H1 (cell line): Measurements from ENCODE around the gene RAD18. TPM values are rescaled to one million over a fixed set of nuclear protein-coding genes. Genes with fewer than 3 reads are reported as not detected.

Experiments used
- FOSL1 ChIP-seq: IDR thresholded peaks from 2 replicates; pipeline ENCODE4 v1.6.1; 2011; ENCODE audit warnings: mild to moderate bottlenecking, low read depth, low read length, moderate library complexity; ENCODE audit not compliant: insufficient read depth
- RXRA ChIP-seq: IDR thresholded peaks from 2 replicates; pipeline ENCODE4 v1.6.1; 2011; ENCODE audit warnings: low read depth, mild to moderate bottlenecking, low read length, moderate library complexity; ENCODE audit not compliant: insufficient read depth
- SP1 ChIP-seq: IDR thresholded peaks from 2 replicates; pipeline ENCODE4 v1.6.1; 2011; ENCODE audit warnings: low read depth, low read length
- TCF12 ChIP-seq: IDR thresholded peaks from 2 replicates; pipeline ENCODE4 v1.6.1; 2011; ENCODE audit warnings: low read depth, mild to moderate bottlenecking, low read length
- TEAD4 ChIP-seq: IDR thresholded peaks from 2 replicates; pipeline ENCODE4 v1.6.1; 2012; ENCODE audit warnings: low read depth, low read length, inconsistent platforms, mixed read lengths
- polyA plus RNA-seq, 7 experiments: library from polyadenylated mRNA; depleted of rRNA in 3 of 7; stranded (reverse) in 5 of 7; unstranded in 2 of 7; fragments of >200 nt in 5 of 7; fragments of 200-250 nt in 2 of 7; gene quantifications; 1 replicate in 5 of 7; 2 replicates in 1 of 7; 4 replicates in 1 of 7; pipeline versions ENCODE4 v1.2.1 to v1.2.3, GENCODE V29; 2011 to 2013; ENCODE audit warnings: missing spikeins in 2 of 7, mixed read lengths in 2 of 7
- total RNA-seq: library from RNA; stranded (reverse); fragmentation: NEBNext Ultra II Directional; extraction: Animal tissue kit (Norgen Biotek cat#: 25700); gene quantifications from 2 replicates; pipeline ENCODE4 v1.2.1, GENCODE V29; 2021
- TF ChIP-seq, protein P1 (sequence below): fragments of 300-600 bp; sonication (generic); IDR thresholded peaks from 2 replicates; pipeline ENCODE4 v1.7.1; 2012; ENCODE audit warnings: low read length, moderate library complexity, mild to moderate bottlenecking, inconsistent platforms; ENCODE audit not compliant: insufficient replicate concordance

The RAD18 gene
- total and polyA plus RNA-seq, 2 of the 8 experiments (the other 6 are each of a cell fraction or from before 2014, with no cell fraction given): 13.0 to 23.2 TPM

DNA sequence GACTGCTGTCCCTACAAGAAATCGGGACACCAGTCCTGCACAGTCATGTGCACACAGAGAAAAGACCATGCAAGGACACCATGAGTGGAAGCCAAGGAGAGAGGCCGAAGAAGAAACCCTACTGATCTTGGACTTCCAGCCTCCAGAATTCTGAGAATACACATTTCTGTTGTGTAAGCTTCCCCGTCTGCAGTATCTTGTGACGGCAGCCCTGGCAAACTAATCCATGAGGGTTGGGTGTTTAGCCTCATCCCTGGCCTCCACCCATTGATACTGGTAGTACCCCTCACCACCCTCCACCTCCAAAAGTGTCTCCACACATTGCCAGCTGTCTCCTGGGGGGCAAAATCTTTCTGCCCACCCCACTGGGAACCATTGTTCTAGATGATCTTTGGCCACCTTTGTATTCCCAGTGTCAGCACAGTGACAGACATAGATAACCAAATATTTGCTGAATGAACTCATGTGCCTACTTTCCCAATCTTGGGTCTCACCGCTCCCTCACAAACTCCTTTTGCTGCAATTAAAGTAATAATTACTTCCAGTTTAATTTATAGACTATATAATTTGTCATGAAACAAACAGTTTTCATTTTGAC is 83.8 kb downstream of the RAD18 start (continued):
- TF ChIP-seq, protein P1, sequence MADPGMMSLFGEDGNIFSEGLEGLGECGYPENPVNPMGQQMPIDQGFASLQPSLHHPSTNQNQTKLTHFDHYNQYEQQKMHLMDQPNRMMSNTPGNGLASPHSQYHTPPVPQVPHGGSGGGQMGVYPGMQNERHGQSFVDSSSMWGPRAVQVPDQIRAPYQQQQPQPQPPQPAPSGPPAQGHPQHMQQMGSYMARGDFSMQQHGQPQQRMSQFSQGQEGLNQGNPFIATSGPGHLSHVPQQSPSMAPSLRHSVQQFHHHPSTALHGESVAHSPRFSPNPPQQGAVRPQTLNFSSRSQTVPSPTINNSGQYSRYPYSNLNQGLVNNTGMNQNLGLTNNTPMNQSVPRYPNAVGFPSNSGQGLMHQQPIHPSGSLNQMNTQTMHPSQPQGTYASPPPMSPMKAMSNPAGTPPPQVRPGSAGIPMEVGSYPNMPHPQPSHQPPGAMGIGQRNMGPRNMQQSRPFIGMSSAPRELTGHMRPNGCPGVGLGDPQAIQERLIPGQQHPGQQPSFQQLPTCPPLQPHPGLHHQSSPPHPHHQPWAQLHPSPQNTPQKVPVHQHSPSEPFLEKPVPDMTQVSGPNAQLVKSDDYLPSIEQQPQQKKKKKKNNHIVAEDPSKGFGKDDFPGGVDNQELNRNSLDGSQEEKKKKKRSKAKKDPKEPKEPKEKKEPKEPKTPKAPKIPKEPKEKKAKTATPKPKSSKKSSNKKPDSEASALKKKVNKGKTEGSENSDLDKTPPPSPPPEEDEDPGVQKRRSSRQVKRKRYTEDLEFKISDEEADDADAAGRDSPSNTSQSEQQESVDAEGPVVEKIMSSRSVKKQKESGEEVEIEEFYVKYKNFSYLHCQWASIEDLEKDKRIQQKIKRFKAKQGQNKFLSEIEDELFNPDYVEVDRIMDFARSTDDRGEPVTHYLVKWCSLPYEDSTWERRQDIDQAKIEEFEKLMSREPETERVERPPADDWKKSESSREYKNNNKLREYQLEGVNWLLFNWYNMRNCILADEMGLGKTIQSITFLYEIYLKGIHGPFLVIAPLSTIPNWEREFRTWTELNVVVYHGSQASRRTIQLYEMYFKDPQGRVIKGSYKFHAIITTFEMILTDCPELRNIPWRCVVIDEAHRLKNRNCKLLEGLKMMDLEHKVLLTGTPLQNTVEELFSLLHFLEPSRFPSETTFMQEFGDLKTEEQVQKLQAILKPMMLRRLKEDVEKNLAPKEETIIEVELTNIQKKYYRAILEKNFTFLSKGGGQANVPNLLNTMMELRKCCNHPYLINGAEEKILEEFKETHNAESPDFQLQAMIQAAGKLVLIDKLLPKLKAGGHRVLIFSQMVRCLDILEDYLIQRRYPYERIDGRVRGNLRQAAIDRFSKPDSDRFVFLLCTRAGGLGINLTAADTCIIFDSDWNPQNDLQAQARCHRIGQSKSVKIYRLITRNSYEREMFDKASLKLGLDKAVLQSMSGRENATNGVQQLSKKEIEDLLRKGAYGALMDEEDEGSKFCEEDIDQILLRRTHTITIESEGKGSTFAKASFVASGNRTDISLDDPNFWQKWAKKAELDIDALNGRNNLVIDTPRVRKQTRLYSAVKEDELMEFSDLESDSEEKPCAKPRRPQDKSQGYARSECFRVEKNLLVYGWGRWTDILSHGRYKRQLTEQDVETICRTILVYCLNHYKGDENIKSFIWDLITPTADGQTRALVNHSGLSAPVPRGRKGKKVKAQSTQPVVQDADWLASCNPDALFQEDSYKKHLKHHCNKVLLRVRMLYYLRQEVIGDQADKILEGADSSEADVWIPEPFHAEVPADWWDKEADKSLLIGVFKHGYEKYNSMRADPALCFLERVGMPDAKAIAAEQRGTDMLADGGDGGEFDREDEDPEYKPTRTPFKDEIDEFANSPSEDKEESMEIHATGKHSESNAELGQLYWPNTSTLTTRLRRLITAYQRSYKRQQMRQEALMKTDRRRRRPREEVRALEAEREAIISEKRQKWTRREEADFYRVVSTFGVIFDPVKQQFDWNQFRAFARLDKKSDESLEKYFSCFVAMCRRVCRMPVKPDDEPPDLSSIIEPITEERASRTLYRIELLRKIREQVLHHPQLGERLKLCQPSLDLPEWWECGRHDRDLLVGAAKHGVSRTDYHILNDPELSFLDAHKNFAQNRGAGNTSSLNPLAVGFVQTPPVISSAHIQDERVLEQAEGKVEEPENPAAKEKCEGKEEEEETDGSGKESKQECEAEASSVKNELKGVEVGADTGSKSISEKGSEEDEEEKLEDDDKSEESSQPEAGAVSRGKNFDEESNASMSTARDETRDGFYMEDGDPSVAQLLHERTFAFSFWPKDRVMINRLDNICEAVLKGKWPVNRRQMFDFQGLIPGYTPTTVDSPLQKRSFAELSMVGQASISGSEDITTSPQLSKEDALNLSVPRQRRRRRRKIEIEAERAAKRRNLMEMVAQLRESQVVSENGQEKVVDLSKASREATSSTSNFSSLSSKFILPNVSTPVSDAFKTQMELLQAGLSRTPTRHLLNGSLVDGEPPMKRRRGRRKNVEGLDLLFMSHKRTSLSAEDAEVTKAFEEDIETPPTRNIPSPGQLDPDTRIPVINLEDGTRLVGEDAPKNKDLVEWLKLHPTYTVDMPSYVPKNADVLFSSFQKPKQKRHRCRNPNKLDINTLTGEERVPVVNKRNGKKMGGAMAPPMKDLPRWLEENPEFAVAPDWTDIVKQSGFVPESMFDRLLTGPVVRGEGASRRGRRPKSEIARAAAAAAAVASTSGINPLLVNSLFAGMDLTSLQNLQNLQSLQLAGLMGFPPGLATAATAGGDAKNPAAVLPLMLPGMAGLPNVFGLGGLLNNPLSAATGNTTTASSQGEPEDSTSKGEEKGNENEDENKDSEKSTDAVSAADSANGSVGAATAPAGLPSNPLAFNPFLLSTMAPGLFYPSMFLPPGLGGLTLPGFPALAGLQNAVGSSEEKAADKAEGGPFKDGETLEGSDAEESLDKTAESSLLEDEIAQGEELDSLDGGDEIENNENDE: no peak
- TF ChIP-seq RXRA (no peak), TCF12 (no peak), TEAD4 (no peak), FOSL1 (no peak), SP1 (no peak)
- TF ChIP-seq, all 59 proteins: peak for 0
